GM19328 (cell line): Measurements from ENCODE around the gene ACTR3.
"Not testable (repeated sequence)": the region's sequence is repeated elsewhere in the genome, so short reads cannot be mapped to it uniquely, and the experiment has no call there.

ENCODE experiments used
- ATAC-seq: cut with Tn5 transposase; IDR thresholded peaks from one replicate; pipeline ENCODE4 v1.9.1; 2021; ENCODE audit warnings: mild to moderate bottlenecking, moderate library complexity; ENCODE audit not compliant: unreplicated experiment

ACTR3 gene

GRCh38 chr2:113901943-113902342 is 12.1 kb downstream of the ACTR3 start:
- ATAC-seq, result no peak

- no peak for ATAC-seq
Observed at GRCh38 chr2:113905886-113906285, 16.0 kb downstream of the ACTR3 start.

DNA sequence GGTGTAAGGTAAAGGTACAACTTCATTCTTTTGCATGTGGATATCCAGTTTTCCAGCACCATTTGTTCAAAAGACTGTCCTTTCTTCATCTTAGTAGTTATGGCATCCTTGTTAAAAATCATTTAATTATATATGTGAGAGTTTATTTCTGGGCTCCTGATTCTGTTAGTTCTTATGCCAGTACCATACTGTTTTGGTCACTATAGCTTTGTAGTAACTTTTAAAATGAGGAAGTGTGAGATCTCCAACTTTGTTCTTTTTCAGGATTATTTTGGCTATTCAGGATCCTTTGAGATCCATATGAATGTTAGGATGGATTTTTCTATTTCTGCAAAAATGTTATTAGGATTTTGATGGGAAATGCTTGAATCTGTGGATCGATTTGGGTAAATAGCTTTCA is 16.8 kb downstream of the ACTR3 start:
- no peak for ATAC-seq

- ATAC-seq, result no peak
Observed at GRCh38 chr2:113907297-113907696, 17.4 kb downstream of the ACTR3 start.

DNA sequence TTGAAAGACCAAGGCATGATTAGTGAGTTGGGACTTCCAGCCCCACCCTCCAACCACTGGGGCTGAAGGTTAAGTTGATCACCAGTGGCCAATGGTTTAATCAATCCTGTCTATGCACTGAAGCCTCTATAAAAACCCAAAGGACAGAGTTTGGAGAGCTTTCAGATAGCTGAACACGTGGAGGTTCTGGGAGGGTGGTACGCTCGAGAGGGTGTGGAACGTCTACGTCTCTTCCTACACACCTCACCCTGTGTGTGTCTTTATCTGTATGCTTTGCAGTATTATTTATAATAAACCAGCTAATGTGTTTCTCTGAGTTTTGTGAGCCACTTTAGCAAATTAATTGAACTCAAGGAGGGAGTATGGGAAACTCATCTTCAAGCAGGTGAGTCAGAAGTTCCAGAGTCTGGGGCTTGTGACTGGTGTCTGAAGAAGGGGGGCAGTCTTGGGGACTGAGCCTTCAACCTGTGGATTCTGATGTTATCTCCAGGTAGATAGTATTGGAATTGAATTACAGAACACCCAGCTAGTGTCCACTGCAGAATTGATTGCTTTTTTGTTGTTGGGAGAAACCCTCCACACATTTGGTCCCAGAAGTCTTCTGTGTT is 20.3 kb downstream of the ACTR3 start:
- no peak for ATAC-seq

- no peak for ATAC-seq
Observed at GRCh38 chr2:113910967-113911678, 21.2 kb downstream of the ACTR3 start.

- no peak for ATAC-seq
Observed at GRCh38 chr2:113915082-113915819, 25.4 kb downstream of the ACTR3 start.

DNA sequence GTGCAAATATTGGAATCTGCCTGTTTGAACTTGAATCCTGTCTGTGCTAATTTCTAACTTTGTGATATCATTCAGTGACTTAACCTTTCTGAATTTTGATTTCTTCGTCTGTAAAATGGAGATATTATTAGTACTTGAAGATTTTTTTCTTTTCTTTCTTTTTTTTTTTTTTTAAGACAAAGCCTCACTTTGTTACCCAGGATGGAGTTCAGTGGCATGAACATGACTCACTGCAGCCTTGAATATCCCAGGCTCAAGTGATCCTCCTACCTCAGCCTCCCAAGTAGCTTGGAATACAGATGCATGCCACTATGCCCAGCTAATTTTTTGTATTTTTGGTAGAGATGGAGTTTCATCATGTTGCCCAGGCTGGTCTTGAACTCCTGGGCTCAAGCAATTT is 28.3 kb downstream of the ACTR3 start:
- no peak for ATAC-seq

DNA sequence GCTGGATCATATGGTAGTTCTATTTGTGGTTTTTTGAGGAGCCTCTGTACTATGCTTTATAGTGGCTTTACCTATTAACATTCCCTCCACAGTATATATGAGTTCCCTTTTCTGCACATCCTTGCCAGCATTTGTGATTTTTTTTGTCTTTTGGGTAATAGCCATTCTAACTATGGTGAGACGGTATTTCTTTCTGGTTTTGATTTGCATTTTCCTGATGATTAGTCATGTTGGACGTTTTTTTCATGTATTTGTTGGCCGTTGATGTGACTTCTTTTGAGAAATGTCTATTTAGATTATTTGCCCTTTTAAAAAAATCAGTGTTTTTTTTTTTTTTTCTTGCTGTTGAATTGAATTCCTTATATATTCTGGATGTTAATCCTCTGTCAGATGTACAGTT is 31.1 kb downstream of the ACTR3 start:
- no peak for ATAC-seq

DNA sequence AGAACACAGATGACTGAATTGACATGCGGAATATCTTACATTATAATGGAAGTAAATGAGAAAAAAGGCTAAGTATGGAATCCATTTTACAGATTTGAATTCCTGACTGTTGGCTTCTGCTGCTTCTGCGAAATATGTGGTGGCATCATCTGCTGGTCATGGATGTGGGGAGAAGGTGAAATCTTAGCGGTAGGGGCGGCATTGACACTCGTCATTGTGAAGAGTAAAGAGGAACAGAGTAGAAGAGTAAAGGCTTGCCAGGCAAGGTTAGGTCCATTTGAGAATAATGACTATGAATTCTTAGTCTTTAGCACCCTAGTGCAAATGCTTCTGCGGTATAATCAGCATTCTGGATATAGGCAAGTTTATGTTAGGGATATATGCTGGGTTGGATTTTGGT is 32.4 kb downstream of the ACTR3 start:
- no peak for ATAC-seq

DNA sequence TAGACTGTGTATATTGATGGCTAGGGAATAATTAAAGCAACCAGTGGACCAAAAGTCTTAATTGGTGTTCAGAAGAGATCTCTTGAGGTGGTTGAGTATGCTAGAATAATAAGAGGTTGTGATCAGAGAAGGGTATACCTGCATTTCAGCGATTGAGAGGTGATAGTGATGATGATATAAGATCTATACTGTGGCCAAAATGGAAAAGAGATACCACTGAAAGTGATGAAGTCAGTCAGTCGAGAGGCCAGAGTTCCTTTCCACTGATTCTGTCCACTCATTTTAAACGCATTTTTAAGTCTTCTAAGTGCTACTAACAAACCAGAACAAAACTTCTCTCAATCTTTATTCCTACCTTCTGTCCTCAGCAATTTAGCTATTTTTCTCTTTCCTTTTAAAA is 32.9 kb downstream of the ACTR3 start:
- ATAC-seq, result no peak

DNA sequence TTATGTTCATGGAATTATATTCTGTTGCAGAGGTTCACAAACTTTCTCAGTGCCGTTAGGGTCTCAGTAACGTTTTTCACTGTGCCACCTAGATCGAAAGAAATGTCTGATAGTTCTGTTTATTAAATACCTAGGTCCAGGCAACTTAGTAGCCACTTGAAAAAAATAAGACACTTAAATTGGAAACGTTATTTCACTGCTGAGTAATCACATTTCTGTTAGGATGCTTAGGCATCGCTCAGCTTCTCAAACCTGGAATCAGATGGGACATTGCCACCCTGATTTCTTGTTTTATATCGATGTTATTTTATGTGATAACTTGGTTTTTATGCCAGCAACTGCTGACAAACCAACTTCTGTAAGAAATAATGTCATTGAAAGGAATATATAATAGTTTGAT is 36.0 kb downstream of the ACTR3 start:
- no peak for ATAC-seq

DNA sequence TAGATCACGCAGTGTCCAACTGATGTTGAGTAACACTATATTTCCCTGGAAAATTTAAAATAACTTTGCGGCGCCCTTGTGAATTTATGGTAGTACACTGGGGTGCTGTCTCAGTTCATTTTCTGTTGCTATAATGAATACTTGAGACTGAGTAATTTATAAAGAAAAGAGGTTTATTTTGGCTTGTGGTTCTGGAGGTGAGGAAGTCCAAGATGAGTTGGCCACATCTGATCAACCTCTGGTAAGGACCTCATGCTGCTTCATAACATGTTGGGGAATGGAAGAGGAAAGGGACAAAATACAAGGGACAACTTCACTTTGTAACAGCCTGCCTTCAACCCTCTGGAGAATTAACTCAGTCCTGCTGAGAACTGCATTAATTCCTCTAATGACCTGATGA is 36.4 kb downstream of the ACTR3 start:
- no peak for ATAC-seq

DNA sequence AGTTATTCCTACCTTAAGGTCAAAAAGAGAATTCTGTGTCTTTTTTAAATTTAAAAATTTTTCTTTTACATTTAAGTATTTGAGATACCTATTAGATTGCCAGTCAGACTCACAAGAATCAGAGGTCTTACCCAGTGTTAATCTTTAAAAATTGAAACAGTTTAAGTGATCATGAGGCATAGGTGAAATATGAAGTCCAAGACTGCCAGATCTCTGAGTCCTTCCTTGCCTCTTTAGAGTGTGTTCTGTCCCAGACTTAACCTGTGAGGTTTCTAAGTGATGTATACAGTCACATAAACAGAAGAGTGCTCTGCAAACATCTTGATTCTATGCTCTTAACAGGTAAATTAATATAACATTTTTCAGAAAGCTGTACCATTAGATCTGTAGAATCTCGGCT is 40.6 kb downstream of the ACTR3 start:
- ATAC-seq, result no peak

GRCh38 chr2:113937501-113937900 is 47.6 kb downstream of the ACTR3 start:
- no peak for ATAC-seq

DNA sequence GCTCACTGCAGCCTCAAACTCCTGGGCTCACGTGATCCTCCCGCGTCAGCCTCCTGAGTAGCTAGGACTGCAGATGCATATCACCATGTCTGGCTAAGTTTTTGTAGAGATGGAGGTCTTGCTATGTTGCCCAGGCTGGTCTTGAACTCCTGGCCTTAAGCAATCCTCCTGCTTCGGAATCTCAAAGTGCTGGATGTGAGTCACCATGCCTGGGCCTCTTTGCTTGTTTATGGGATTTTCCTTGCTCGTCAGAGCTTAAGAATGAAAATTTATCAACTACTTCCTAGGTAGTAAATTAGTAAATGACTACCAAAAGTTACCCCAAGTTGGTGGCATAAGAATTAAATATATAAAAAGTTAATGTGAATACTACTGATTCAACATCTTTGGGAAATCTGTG is 51.0 kb downstream of the ACTR3 start:
- ATAC-seq, result no peak

- not testable (repeated sequence) for ATAC-seq
Observed at GRCh38 chr2:113945784-113946183, 55.9 kb downstream of the ACTR3 start.

DNA sequence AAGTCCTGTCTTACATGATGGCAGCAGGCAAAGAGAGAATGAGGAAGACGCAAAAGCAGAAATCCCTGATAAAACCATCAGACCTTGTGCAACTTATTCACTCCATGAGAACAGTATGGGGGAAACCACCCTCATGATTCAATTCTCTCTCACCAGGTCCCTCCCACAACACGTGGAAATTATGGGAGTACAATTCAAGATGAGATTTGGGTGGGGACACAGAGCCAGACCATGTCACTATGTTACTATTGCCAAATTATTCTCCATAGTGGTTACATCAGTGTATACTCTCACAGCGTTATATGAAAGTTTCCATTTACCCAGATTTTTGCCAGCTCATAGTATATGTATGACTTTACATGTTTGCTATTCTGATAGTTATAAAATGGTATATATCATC is 61.0 kb downstream of the ACTR3 start:
- ATAC-seq, result not testable (repeated sequence)

DNA sequence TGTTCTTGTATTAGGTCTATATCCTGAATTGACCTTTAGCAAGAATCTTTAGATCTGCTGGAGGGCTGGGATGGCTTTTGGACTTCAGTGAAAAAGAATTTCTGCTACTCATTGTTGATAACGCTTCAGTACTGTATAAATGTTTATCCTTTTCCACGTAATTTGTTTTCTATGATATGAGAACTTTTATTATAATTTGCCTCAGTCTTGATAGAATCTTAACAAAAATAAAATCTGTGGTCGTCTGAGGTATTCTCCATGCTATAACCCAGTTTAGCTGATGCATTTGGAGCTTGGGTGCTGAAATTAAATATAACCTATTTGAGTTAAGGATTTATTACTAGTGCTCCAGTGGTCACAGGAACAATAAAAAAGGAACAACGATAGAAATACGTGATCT is 71.1 kb downstream of the ACTR3 start:
- ATAC-seq, result no peak

DNA sequence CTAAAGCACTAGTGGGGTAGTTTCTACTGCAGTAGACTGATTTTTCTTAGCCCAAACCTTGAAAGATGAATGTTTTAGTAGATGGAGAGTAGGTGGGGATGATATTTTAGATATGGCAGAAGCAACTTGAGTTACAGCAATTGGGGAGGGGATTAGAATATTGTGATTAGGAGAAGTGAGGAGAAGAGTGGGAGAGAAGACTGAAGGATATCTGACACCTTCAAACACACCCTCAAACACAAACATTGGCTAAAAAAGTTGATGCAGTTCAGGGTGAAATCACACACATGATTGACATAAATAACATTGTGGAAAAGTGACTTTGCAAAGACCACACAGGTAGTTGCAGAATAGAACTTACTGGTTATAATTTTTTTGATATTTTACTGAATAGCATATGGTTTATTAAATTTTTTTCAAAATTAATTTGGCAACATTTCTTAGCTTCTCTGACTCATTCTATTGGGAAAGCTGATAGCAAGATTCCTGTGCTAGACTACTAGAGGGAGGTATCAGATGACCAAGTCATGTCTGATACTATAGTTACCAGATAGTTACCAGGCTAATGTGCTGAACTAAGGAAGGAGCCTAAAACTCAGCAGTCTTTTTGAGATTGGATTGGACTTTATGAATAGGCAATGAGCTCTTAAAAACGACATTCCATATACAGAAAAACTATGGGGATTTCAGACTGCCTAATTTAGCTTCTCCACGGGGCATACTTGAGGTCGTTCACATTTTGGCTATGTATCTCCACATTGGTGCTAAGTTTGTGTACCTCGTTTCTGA is 73.0 kb downstream of the ACTR3 start:
- no peak for ATAC-seq

DNA sequence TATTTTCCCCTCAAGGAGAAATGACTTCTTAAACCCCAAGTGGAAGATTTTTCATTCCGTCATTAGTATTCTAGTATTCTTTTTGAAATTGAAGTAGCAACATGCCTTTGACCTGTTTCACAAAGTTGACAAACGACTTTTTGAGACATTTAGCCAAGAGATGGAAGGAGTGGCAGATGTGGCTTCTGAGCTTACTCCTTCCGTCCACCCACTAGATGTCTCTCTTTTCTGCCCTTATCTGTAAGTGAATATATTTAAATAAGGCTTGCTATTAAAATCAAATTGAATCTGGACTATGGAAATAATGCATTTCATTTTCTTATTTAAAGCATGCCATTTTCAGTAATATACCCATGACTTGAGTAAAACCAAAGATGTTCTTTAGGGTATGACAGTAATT is 74.1 kb downstream of the ACTR3 start:
- no peak for ATAC-seq
